Ishikawa (cell line): Measurements from ENCODE around the gene SLC2A2.
A peak's percentile ranks its signal among the peaks of the same experiment; 100 is the strongest.

Source experiments
- CEBPB ChIP-seq: IDR thresholded peaks from 2 replicates; pipeline ENCODE4 v1.6.1; 2012
- CREB1 ChIP-seq: IDR thresholded peaks from 2 replicates; pipeline ENCODE4 v1.6.1; 2012; ENCODE audit warnings: low read depth
- EGR1 ChIP-seq: IDR thresholded peaks from 2 replicates; pipeline ENCODE4 v1.6.1; 2012
- EP300 ChIP-seq: IDR thresholded peaks from 2 replicates; pipeline ENCODE4 v1.6.1; 2012; ENCODE audit warnings: borderline replicate concordance
- FOXM1 ChIP-seq: IDR thresholded peaks from 2 replicates; pipeline ENCODE4 v1.6.1; 2012; ENCODE audit warnings: low read depth, borderline replicate concordance
- MAX ChIP-seq: IDR thresholded peaks from 2 replicates; pipeline ENCODE4 v1.6.1; 2012
- NFIC ChIP-seq: IDR thresholded peaks from 2 replicates; pipeline ENCODE4 v1.6.1; 2012
- RAD21 ChIP-seq: IDR thresholded peaks from 2 replicates; pipeline ENCODE4 v1.6.1; 2012; ENCODE audit warnings: low read depth
- REST ChIP-seq: IDR thresholded peaks from 2 replicates; pipeline ENCODE4 v1.6.1; 2012; ENCODE audit warnings: low read depth, mild to moderate bottlenecking
- TAF1 ChIP-seq: IDR thresholded peaks from 2 replicates; pipeline ENCODE4 v1.6.1; 2012; ENCODE audit warnings: low read depth, mild to moderate bottlenecking
- TCF12 ChIP-seq: IDR thresholded peaks from 2 replicates; pipeline ENCODE4 v1.6.1; 2012; ENCODE audit warnings: low read depth
- TEAD4 ChIP-seq: IDR thresholded peaks from 2 replicates; pipeline ENCODE4 v1.6.1; 2012
- YY1 ChIP-seq: IDR thresholded peaks from 2 replicates; pipeline ENCODE4 v1.6.1; 2012; ENCODE audit warnings: low read depth
- ZBTB7A ChIP-seq: IDR thresholded peaks from 2 replicates; pipeline ENCODE4 v1.6.1; 2012; ENCODE audit warnings: low read depth
- TF ChIP-seq, protein P1 (sequence below): IDR thresholded peaks from 2 replicates; pipeline ENCODE4 v1.6.1; 2012

SLC2A2 gene

DNA sequence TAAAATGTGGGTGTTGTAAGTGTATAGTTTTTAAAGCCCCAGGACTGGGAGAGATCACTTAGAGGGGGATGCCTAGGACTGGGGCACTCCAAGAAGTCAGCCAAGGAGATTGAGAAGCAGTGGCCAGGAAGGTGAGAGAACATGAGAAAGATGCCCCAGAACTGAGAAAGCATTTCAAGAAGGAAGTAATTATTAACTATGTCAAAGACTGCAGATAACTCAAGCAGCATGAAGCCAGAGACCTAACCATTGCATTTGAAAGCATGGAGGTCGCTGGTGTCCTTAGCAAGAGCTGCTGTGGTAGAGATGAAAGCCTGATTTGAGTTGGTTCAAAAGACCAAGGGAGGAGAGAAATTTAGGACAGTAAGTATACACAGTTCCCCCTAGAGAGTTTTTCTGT is 30.6 kb upstream of the SLC2A2 start:
- no peak for TF ChIP-seq YY1
- TF ChIP-seq MAX: no peak
- TF ChIP-seq EP300: no peak
- no peak for TF ChIP-seq REST
- TF ChIP-seq, protein P1, sequence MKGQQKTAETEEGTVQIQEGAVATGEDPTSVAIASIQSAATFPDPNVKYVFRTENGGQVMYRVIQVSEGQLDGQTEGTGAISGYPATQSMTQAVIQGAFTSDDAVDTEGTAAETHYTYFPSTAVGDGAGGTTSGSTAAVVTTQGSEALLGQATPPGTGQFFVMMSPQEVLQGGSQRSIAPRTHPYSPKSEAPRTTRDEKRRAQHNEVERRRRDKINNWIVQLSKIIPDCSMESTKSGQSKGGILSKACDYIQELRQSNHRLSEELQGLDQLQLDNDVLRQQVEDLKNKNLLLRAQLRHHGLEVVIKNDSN: no peak
- no peak for TF ChIP-seq TEAD4
- no peak for TF ChIP-seq TCF12
- TF ChIP-seq FOXM1: no peak
- no peak for TF ChIP-seq NFIC
- TF ChIP-seq EGR1: no peak

DNA sequence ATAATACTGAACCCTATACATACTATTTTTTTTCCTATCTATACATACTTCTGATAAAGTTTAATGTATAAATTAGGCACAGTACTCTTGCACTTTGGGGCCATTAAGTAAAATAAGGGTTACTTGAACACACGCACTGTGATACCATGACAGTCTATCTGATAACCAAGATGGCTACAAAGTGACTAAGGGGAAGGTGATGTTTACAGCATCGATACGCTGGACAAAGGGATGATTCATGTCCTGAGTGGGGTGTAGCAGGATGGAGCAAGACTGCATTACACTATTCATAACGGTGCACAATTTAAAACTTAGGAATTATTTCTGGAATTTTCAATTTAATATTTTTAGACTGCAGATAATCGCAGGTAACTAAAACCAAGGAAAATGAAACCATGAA is 30.0 kb upstream of the SLC2A2 start:
- TF ChIP-seq FOXM1 (no peak), ZBTB7A (no peak), CEBPB (no peak), TAF1 (no peak), EGR1 (no peak), TEAD4 (no peak)
- TF ChIP-seq, protein P1: no peak

DNA sequence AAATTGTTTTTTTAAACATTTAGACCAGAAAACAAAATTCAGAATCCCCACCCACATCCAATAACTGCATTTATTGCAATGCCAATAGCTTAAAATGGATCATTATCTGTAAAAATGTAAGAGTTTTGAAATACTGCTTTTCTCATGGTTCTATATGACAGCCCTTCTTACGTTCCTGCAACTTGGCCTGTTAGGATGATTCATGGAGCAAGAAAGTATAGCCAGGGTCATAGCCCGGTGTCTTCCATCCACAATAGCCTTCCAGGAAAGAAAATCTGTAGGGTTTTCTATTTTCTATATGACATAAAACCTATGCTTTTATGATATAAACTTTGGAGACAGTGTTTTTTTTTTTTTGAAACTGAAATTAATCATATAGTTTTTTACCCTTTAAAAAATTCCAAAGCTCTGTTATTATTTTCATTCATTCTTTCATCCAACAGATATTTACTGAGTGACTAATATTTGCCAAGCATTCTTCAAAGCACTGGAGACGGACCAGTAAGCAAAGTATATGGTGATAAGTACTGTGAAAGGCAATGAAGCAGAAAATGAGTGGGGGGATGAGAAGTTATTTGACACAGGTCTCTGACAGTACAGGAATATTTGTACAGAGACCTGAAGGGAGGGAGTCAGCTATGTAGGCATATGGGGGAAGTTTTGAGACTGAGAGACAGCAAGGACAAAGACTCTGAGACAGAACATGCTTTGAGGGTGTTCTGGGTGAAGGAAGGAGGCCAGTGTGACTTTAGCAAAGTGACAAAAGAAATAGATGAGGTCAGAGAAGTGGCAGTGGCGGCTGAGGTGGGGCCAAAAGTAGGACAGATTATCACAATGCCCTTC is 29.0 kb upstream of the SLC2A2 start:
- no peak for TF ChIP-seq TAF1
- TF ChIP-seq, protein P1: no peak
- peak; percentile 56; the same call in 1 of the 2 replicates for TF ChIP-seq EP300
- TF ChIP-seq ZBTB7A: no peak
- TF ChIP-seq NFIC: 0 out of 2 replicates have a peak, but pooled peaks have one; percentile 28
- no peak for TF ChIP-seq TCF12
- TF ChIP-seq EGR1: no peak
- TF ChIP-seq TEAD4: peak; percentile 54; the same call in 1 of the 2 replicates
- TF ChIP-seq CEBPB: no peak
- no peak for TF ChIP-seq CREB1
- no peak for TF ChIP-seq REST
- no peak for TF ChIP-seq RAD21
- TF ChIP-seq YY1: no peak
- no peak for TF ChIP-seq MAX

- TF ChIP-seq REST (no peak), TAF1 (no peak), TCF12 (no peak), NFIC (no peak), FOXM1 (no peak), CREB1 (no peak), TEAD4 (no peak), EP300 (no peak), MAX (no peak), EGR1 (no peak), RAD21 (no peak), ZBTB7A (no peak), CEBPB (no peak), YY1 (no peak)
- TF ChIP-seq, protein P1: no peak
Observed at GRCh38 chr3:171054921-171055320, 28.4 kb upstream of the SLC2A2 start.
